HEK293 (cell line): ENCODE measurements around the gene DNAH5.

Source experiments
- TCF7L2 ChIP-seq: IDR thresholded peaks from 2 replicates; pipeline ENCODE4 v1.6.1; 2011; ENCODE audit warnings: low read depth, mild to moderate bottlenecking, inconsistent platforms, low read length, moderate library complexity, borderline replicate concordance
- TRIM28 ChIP-seq: IDR thresholded peaks from 2 replicates; pipeline ENCODE4 v1.6.1; 2011; ENCODE audit warnings: low read length, control low read depth, borderline replicate concordance
- YY1 ChIP-seq: fragments of 450-650 bp; formaldehyde crosslinking; IDR thresholded peaks from 2 replicates; pipeline ENCODE4 v1.5.1; 2018; ENCODE audit warnings: missing biosample characterization, missing genetic modification characterization
- ZBTB7A ChIP-seq: fragments of 450-650 bp; formaldehyde crosslinking; IDR thresholded peaks from 2 replicates; pipeline ENCODE4 v1.5.1; 2016; ENCODE audit warnings: low read depth, missing biosample characterization, missing genetic modification characterization
- ZFP69B ChIP-seq: fragments of 450-650 bp; formaldehyde crosslinking; IDR thresholded peaks from 2 replicates; pipeline ENCODE4 v1.5.1; 2016; ENCODE audit warnings: missing biosample characterization, missing genetic modification characterization
- ZNF10 ChIP-seq: fragments of 450-650 bp; formaldehyde crosslinking; IDR thresholded peaks from 2 replicates; pipeline ENCODE4 v1.5.1; 2017; ENCODE audit warnings: missing biosample characterization, missing genetic modification characterization
- ZNF140 ChIP-seq: fragments of 450-650 bp; formaldehyde crosslinking; IDR thresholded peaks from 2 replicates; pipeline ENCODE4 v1.5.1; 2016; ENCODE audit warnings: missing biosample characterization, missing genetic modification characterization
- ZNF549 ChIP-seq: fragments of 450-650 bp; IDR thresholded peaks from 2 replicates; pipeline ENCODE4 v1.5.1; 2018; ENCODE audit warnings: missing biosample characterization, missing genetic modification characterization, mild to moderate bottlenecking, inconsistent platforms, moderate library complexity
- ZNF660 ChIP-seq: fragments of 450-650 bp; IDR thresholded peaks from 2 replicates; pipeline ENCODE4 v1.5.1; 2018; ENCODE audit warnings: missing biosample characterization, mild to moderate bottlenecking, missing genetic modification characterization
- ZSCAN16 ChIP-seq: fragments of 450-650 bp; formaldehyde crosslinking; IDR thresholded peaks from 2 replicates; pipeline ENCODE4 v1.5.1; 2016; ENCODE audit warnings: missing biosample characterization, missing genetic modification characterization
- TF ChIP-seq, protein P1 (sequence below): fragments of 450-650 bp; formaldehyde crosslinking; IDR thresholded peaks from 2 replicates; pipeline ENCODE4 v1.5.1; 2016; ENCODE audit warnings: missing biosample characterization, missing genetic modification characterization
- TF ChIP-seq, protein P2 (sequence below): fragments of 450-650 bp; formaldehyde crosslinking; IDR thresholded peaks from 2 replicates; pipeline ENCODE4 v1.5.1; 2016; ENCODE audit warnings: missing biosample characterization, missing genetic modification characterization, low read depth
- TF ChIP-seq, protein P3 (sequence below): fragments of 450-650 bp; formaldehyde crosslinking; IDR thresholded peaks from 2 replicates; pipeline ENCODE4 v1.5.1; 2016; ENCODE audit warnings: missing biosample characterization, missing genetic modification characterization

DNA sequence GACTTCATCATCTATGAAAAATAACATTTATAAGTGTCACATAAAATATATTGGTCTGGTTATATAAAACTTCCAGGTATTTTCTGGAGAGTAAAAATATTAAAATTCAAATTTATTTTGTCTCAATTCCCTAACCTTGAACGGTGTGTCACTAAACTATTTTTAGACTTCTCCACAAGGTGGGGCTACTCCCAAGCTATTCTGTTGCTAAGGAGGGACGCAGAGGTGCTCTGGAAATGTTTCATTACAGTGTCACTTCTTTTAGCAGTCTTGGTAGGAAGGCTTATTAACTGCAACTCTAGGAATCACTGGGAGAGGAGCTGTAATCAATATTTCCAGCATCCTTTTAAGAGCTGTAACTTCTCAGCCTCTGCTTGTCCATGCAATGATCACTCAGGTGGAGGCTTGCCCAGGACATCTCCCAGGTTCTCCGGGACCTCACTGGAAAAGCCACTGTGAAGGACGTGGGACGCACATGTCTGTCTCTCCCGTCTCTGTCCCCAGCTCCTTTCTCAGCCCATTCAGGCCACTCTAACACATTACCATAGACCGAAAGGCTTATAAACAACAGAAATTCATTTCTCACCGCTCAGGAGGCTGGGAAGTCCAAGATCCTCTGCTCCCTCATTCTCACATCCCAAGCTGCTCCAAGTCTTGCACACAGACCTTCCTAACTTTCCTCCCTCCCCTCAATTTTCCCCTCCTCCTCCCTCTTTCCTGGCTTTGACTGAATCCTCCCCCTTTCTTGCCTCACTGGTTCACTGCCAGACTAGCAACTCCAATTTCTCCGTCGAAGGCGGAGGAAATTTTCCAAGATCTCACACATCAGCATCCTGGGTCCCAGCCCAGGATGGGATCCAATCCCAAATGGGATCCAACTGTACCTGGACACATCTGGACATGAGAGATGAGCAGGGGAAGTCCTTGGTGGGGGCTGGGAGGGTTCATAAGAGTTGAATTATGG is 32.7 kb upstream of the DNAH5 start:
- TF ChIP-seq ZNF660 (tag by site-specific recombination) (no peak; the same call in 1 of the 2 replicates), ZNF549 (no peak), YY1 (tag by site-specific recombination) (no peak), ZNF10 (tag by site-specific recombination) (no peak), ZSCAN16 (tag by site-specific recombination) (no peak), ZBTB7A (tag by site-specific recombination) (no peak), TRIM28 (no peak), ZNF140 (tag by site-specific recombination) (no peak), TCF7L2 (no peak), ZFP69B (tag by site-specific recombination) (no peak)
- TF ChIP-seq, protein P1, sequence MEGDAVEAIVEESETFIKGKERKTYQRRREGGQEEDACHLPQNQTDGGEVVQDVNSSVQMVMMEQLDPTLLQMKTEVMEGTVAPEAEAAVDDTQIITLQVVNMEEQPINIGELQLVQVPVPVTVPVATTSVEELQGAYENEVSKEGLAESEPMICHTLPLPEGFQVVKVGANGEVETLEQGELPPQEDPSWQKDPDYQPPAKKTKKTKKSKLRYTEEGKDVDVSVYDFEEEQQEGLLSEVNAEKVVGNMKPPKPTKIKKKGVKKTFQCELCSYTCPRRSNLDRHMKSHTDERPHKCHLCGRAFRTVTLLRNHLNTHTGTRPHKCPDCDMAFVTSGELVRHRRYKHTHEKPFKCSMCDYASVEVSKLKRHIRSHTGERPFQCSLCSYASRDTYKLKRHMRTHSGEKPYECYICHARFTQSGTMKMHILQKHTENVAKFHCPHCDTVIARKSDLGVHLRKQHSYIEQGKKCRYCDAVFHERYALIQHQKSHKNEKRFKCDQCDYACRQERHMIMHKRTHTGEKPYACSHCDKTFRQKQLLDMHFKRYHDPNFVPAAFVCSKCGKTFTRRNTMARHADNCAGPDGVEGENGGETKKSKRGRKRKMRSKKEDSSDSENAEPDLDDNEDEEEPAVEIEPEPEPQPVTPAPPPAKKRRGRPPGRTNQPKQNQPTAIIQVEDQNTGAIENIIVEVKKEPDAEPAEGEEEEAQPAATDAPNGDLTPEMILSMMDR (tag by site-specific recombination) = peak; percentile 32; the same call in 1 of the 2 replicates
- TF ChIP-seq, protein P2, sequence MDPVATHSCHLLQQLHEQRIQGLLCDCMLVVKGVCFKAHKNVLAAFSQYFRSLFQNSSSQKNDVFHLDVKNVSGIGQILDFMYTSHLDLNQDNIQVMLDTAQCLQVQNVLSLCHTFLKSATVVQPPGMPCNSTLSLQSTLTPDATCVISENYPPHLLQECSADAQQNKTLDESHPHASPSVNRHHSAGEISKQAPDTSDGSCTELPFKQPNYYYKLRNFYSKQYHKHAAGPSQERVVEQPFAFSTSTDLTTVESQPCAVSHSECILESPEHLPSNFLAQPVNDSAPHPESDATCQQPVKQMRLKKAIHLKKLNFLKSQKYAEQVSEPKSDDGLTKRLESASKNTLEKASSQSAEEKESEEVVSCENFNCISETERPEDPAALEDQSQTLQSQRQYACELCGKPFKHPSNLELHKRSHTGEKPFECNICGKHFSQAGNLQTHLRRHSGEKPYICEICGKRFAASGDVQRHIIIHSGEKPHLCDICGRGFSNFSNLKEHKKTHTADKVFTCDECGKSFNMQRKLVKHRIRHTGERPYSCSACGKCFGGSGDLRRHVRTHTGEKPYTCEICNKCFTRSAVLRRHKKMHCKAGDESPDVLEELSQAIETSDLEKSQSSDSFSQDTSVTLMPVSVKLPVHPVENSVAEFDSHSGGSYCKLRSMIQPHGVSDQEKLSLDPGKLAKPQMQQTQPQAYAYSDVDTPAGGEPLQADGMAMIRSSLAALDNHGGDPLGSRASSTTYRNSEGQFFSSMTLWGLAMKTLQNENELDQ (tag by site-specific recombination) = no peak
- TF ChIP-seq, protein P3, sequence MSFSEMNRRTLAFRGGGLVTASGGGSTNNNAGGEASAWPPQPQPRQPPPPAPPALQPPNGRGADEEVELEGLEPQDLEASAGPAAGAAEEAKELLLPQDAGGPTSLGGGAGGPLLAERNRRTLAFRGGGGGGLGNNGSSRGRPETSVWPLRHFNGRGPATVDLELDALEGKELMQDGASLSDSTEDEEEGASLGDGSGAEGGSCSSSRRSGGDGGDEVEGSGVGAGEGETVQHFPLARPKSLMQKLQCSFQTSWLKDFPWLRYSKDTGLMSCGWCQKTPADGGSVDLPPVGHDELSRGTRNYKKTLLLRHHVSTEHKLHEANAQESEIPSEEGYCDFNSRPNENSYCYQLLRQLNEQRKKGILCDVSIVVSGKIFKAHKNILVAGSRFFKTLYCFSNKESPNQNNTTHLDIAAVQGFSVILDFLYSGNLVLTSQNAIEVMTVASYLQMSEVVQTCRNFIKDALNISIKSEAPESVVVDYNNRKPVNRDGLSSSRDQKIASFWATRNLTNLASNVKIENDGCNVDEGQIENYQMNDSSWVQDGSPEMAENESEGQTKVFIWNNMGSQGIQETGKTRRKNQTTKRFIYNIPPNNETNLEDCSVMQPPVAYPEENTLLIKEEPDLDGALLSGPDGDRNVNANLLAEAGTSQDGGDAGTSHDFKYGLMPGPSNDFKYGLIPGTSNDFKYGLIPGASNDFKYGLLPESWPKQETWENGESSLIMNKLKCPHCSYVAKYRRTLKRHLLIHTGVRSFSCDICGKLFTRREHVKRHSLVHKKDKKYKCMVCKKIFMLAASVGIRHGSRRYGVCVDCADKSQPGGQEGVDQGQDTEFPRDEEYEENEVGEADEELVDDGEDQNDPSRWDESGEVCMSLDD (tag by site-specific recombination) = no peak
